Measurements from ENCODE around the gene TLDC2.
"Not testable (repeated sequence)": the region's sequence is repeated elsewhere in the genome, so short reads cannot be mapped to it uniquely, and the experiment has no call there.

GRCh38 chr20:36905566-36905965 is 29.6 kb downstream of the TLDC2 start:
- TF ChIP-seq CTCF (IDR thresholded peaks at IDR 0.05; ENCODE audit: insufficient read depth, low read length); POLR2AphosphoS5 (IDR thresholded peaks at IDR 0.05; ENCODE audit: low read depth); GABPA (IDR thresholded peaks at IDR 0.05; ENCODE audit: low read depth): not testable (repeated sequence)
